GM23338 (cell line): Measurements from ENCODE around the gene FAM3D.

Experiments
- CTCF ChIP-seq, 2 experiments: fragments of 200-600 bp in 1 of 2; sonication (generic) in 1 of 2; conservative IDR thresholded peaks; 2 replicates each; pipeline versions ENCODE4 v1.5.1 to v1.6.1; 2016 to 2017; ENCODE audit warnings: antibody characterized with exemption in 2 of 2, low read depth in 2 of 2, mild to moderate bottlenecking in 2 of 2, moderate library complexity in 1 of 2
- ETS1 ChIP-seq: IDR thresholded peaks from 2 replicates; pipeline ENCODE4 v1.6.1; 2016; ENCODE audit warnings: antibody characterized with exemption
- EZH2phosphoT487 ChIP-seq: fragments of 200-600 bp; sonication (generic); IDR thresholded peaks from one replicate; pipeline ENCODE4 v1.8.1; 2018; ENCODE audit warnings: antibody characterized with exemption; ENCODE audit not compliant: unreplicated experiment

GRCh38 chr3:58629629-58630028 is 36.9 kb downstream of the FAM3D start:
- TF ChIP-seq EZH2phosphoT487 (no peak), ETS1 (no peak), CTCF (conservative IDR thresholded peaks at IDR 0.05; ENCODE audit: low read depth in 2 of 2) (no peak)
